Activated naive CD8-positive, alpha-beta T cell treated with anti-CD3 and anti-CD28 coated beads, Interleukin-2, amount 50 U/mL, for 16 hours (primary cell): ENCODE measurements around the gene GABBR2.
"Not testable (repeated sequence)": the region's sequence is repeated elsewhere in the genome, so short reads cannot be mapped to it uniquely, and the experiment has no call there.

Source experiments
- DNase-seq: peaks from one replicate; pipeline ENCODE4 v3.0.0-alpha.2; 2020; ENCODE audit warnings: low read depth, low spot score

GABBR2 gene

GRCh38 chr9:98686961-98687855 lies 21.5 kb downstream of the GABBR2 start:
- DNase-seq = no peak

- DNase-seq = not testable (repeated sequence)
Observed at GRCh38 chr9:98684816-98685215, 23.9 kb downstream of the GABBR2 start.

- DNase-seq = no peak
Observed at GRCh38 chr9:98678244-98678842, 30.4 kb downstream of the GABBR2 start.

GRCh38 chr9:98673681-98674080 lies 35.1 kb downstream of the GABBR2 start:
- no peak for DNase-seq

- DNase-seq = no peak
Observed at GRCh38 chr9:98667005-98667640, 41.6 kb downstream of the GABBR2 start.

GRCh38 chr9:98665501-98665900 lies 43.2 kb downstream of the GABBR2 start:
- no peak for DNase-seq

GRCh38 chr9:98660541-98660940 lies 48.2 kb downstream of the GABBR2 start:
- no peak for DNase-seq

- DNase-seq = no peak
Observed at GRCh38 chr9:98658951-98659351, 49.8 kb downstream of the GABBR2 start.

GRCh38 chr9:98657897-98658296 lies 50.8 kb downstream of the GABBR2 start:
- no peak for DNase-seq

- DNase-seq = no peak
Observed at GRCh38 chr9:98656511-98656910, 52.2 kb downstream of the GABBR2 start.

- not testable (repeated sequence) for DNase-seq
Observed at GRCh38 chr9:98655428-98655827, 53.3 kb downstream of the GABBR2 start.

GRCh38 chr9:98654247-98654646 lies 54.5 kb downstream of the GABBR2 start:
- no peak for DNase-seq

- no peak for DNase-seq
Observed at GRCh38 chr9:98652741-98653140, 56.0 kb downstream of the GABBR2 start.

- DNase-seq = no peak
Observed at GRCh38 chr9:98652302-98652701, 56.4 kb downstream of the GABBR2 start.

GRCh38 chr9:98647236-98647635 lies 61.5 kb downstream of the GABBR2 start:
- no peak for DNase-seq

- DNase-seq = no peak
Observed at GRCh38 chr9:98644011-98644410, 64.7 kb downstream of the GABBR2 start.

GRCh38 chr9:98642661-98643312 lies 65.9 kb downstream of the GABBR2 start:
- DNase-seq = no peak

GRCh38 chr9:98641695-98642094 lies 67.0 kb downstream of the GABBR2 start:
- no peak for DNase-seq

- no peak for DNase-seq
Observed at GRCh38 chr9:98640394-98640793, 68.3 kb downstream of the GABBR2 start.

- no peak for DNase-seq
Observed at GRCh38 chr9:98639133-98639532, 69.6 kb downstream of the GABBR2 start.

- DNase-seq = no peak
Observed at GRCh38 chr9:98637381-98637780, 71.4 kb downstream of the GABBR2 start.

GRCh38 chr9:98635374-98635773 lies 73.4 kb downstream of the GABBR2 start:
- no peak for DNase-seq
